Breast epithelium (tissue), 4 donors: ENCODE data around the gene HBB. TPM values are rescaled to one million over a fixed set of nuclear protein-coding genes. Genes with fewer than 3 reads are reported as not detected.

Source experiments
- DNase-seq, 2 donors: peaks; one replicate each; pipeline ENCODE4 v3.0.0-alpha.2; 2019; ENCODE audit warnings: low spot score in 2 of 2
- H3K27ac ChIP-seq, 2 donors: fragments of 200-600 bp; sonication (generic) in 1 of 2; one replicate each; pipeline ENCODE4 v1.5.1; 2016 to 2019; ENCODE audit warnings: mild to moderate bottlenecking in 1 of 2
- H3K27me3 ChIP-seq, 2 donors: fragments of 200-600 bp; sonication (generic) in 1 of 2; one replicate each; pipeline versions ENCODE4 v1.5.1 to v1.6.0; 2017 to 2019; ENCODE audit warnings: control low read depth in 1 of 2, mild to moderate bottlenecking in 1 of 2
- H3K36me3 ChIP-seq: fragments of 200-600 bp; one replicate; pipeline ENCODE4 v1.5.1; 2019
- H3K4me1 ChIP-seq, 2 donors: fragments of 200-600 bp; sonication (generic); one replicate each; pipeline ENCODE4 v1.5.1; 2016 to 2019; ENCODE audit warnings: control low read depth in 1 of 2
- H3K4me3 ChIP-seq, 3 donors: fragments of 200-600 bp; sonication (generic); 1 replicate in 2 of 3; 2 replicates in 1 of 3; pipeline ENCODE4 v1.5.1; 2016 to 2019; ENCODE audit warnings: mild to moderate bottlenecking in 3 of 3, moderate library complexity in 2 of 3
- H3K9me3 ChIP-seq, 2 donors: fragments of 200-600 bp; sonication (generic) in 1 of 2; one replicate each; pipeline ENCODE4 v1.5.1; 2016 to 2019; ENCODE audit warnings: control low read depth in 1 of 2
- POLR2A ChIP-seq: fragments of 450-650 bp; IDR thresholded peaks from one replicate; pipeline ENCODE4 v1.6.1; 2016; ENCODE audit warnings: antibody characterized with exemption, mild to moderate bottlenecking, moderate library complexity
- POLR2AphosphoS5 ChIP-seq, 3 donors: sonication (generic); formaldehyde crosslinking; IDR thresholded peaks; one replicate each; pipeline ENCODE4 v1.6.1; 2017; ENCODE audit warnings: antibody characterized with exemption in 3 of 3
- intact Hi-C: fragments of 100-400 bp; cut with DNase I; formaldehyde crosslinking; loops from one replicate; pipeline ENCODE4 v1.15.1; 2023; ENCODE audit warnings: low total_unique reads
- total RNA-seq, 3 donors: library from RNA; depleted of rRNA; stranded (reverse); fragments of >200 nt; gene quantifications; one replicate each; pipeline ENCODE4 v1.1.0, GENCODE V29; 2016
- TF ChIP-seq, protein P1 (sequence below), 3 donors: fragments of 450-650 bp; IDR thresholded peaks; one replicate each; pipeline ENCODE4 v1.5.1; 2016 to 2017; ENCODE audit warnings: antibody characterized with exemption in 3 of 3, mild to moderate bottlenecking in 3 of 3, moderate library complexity in 3 of 3

HBB gene
- total RNA-seq, 3 donors from 2014 or later = 71.8 to 334 (median 143) TPM

DNA sequence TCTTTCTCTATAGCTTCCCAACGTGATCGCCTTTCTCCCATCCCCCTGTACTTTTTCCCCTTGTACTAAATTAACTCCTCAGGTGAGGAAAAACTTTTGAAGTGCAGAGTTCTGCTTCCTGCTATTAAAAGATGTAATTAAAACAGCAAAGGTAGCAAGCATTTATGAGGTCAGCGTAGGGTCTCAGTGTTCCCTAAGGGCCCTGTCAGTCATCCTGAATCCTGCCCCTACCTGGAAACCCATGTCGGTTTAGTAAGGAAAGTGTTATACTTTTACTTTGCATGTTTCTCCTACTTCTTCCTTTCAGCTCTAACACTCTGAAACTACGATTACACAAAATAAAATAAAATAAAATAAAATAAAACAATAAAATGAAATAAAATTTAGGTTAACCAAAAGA lies 1.3 kb upstream of the HBB start:
- Histone ChIP-seq H3K36me3 (no peaks in the 10 kb centered on the region), H3K4me1 (no peaks in the 10 kb centered on the region), H3K4me3 (no peak overlapping the region), H3K9me3 (no peaks in the 10 kb centered on the region), H3K27ac (no peak overlapping the region), H3K27me3 (no peaks in the 10 kb centered on the region)
- intact Hi-C loops = no loop called here
- TF ChIP-seq POLR2AphosphoS5 (IDR thresholded peaks at IDR 0.05) = no peak
- TF ChIP-seq, protein P1, sequence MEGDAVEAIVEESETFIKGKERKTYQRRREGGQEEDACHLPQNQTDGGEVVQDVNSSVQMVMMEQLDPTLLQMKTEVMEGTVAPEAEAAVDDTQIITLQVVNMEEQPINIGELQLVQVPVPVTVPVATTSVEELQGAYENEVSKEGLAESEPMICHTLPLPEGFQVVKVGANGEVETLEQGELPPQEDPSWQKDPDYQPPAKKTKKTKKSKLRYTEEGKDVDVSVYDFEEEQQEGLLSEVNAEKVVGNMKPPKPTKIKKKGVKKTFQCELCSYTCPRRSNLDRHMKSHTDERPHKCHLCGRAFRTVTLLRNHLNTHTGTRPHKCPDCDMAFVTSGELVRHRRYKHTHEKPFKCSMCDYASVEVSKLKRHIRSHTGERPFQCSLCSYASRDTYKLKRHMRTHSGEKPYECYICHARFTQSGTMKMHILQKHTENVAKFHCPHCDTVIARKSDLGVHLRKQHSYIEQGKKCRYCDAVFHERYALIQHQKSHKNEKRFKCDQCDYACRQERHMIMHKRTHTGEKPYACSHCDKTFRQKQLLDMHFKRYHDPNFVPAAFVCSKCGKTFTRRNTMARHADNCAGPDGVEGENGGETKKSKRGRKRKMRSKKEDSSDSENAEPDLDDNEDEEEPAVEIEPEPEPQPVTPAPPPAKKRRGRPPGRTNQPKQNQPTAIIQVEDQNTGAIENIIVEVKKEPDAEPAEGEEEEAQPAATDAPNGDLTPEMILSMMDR (IDR thresholded peaks at IDR 0.05) = no peak
- TF ChIP-seq POLR2A = no peak
- no peak for DNase-seq

DNA sequence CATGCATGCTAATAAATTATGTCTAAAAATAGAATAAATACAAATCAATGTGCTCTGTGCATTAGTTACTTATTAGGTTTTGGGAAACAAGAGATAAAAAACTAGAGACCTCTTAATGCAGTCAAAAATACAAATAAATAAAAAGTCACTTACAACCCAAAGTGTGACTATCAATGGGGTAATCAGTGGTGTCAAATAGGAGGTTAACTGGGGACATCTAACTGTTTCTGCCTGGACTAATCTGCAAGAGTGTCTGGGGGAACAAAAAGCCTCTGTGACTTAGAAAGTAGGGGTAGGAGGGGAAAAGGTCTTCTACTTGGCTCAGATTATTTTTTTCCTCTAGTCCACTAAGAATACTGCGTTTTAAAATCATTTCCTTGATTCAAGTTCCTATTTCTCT lies 810 bp upstream of the HBB start:
- H3K4me1 ChIP-seq = no peaks in the 10 kb centered on the region
- TF ChIP-seq POLR2A (no peak), POLR2AphosphoS5 (IDR thresholded peaks at IDR 0.05) (no peak)
- TF ChIP-seq, protein P1 (IDR thresholded peaks at IDR 0.05) = no peak
- no peak overlapping the region for H3K27ac ChIP-seq
- no peaks in the 10 kb centered on the region for H3K27me3 ChIP-seq
- no peaks in the 10 kb centered on the region for H3K36me3 ChIP-seq
- H3K4me3 ChIP-seq = no peak overlapping the region
- no peaks in the 10 kb centered on the region for H3K9me3 ChIP-seq
- intact Hi-C loops = no loop called here
- no peak for DNase-seq

DNA sequence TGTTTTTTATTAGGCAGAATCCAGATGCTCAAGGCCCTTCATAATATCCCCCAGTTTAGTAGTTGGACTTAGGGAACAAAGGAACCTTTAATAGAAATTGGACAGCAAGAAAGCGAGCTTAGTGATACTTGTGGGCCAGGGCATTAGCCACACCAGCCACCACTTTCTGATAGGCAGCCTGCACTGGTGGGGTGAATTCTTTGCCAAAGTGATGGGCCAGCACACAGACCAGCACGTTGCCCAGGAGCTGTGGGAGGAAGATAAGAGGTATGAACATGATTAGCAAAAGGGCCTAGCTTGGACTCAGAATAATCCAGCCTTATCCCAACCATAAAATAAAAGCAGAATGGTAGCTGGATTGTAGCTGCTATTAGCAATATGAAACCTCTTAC lies 1.4 kb downstream of the HBB start:
- Histone ChIP-seq H3K27me3 (no peaks in the 10 kb centered on the region), H3K27ac (no peak overlapping the region), H3K4me3 (no peak overlapping the region), H3K9me3 (peaks cover 3 to 4% of the 10 kb centered on the region in 2 donors), H3K36me3 (no peaks in the 10 kb centered on the region), H3K4me1 (no peaks in the 10 kb centered on the region)
- no peak for DNase-seq
- intact Hi-C loops = no loop called here
- TF ChIP-seq, protein P1 (IDR thresholded peaks at IDR 0.05) = no peak
- TF ChIP-seq POLR2A (no peak), POLR2AphosphoS5 (IDR thresholded peaks at IDR 0.05) (no peak)

DNA sequence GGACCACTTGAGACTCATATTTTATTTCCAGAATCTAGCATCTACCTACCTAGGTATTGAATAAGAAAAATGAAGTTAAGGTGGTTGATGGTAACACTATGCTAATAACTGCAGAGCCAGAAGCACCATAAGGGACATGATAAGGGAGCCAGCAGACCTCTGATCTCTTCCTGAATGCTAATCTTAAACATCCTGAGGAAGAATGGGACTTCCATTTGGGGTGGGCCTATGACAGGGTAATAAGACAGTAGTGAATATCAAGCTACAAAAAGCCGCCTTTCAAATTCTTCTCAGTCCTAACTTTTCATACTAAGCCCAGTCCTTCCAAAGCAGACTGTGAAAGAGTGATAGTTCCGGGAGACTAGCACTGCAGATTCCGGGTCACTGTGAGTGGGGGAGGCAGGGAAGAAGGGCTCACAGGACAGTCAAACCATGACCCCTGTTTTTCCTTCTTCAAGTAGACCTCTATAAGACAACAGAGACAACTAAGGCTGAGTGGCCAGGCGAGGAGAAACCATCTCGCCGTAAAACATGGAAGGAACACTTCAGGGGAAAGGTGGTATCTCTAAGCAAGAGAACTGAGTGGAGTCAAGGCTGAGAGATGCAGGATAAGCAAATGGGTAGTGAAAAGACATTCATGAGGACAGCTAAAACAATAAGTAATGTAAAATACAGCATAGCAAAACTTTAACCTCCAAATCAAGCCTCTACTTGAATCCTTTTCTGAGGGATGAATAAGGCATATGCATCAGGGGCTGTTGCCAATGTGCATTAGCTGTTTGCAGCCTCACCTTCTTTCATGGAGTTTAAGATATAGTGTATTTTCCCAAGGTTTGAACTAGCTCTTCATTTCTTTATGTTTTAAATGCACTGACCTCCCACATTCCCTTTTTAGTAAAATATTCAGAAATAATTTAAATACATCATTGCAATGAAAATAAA lies 2.1 kb downstream of the HBB start:
- DNase-seq = no peak
- TF ChIP-seq, protein P1 (IDR thresholded peaks at IDR 0.05) = no peak
- Histone ChIP-seq H3K27ac (no peak overlapping the region), H3K4me1 (no peaks in the 10 kb centered on the region), H3K36me3 (no peaks in the 10 kb centered on the region), H3K27me3 (no peaks in the 10 kb centered on the region), H3K4me3 (no peak overlapping the region), H3K9me3 (peaks cover 3 to 4% of the 10 kb centered on the region in 2 donors)
- intact Hi-C loops = no loop called here

DNA sequence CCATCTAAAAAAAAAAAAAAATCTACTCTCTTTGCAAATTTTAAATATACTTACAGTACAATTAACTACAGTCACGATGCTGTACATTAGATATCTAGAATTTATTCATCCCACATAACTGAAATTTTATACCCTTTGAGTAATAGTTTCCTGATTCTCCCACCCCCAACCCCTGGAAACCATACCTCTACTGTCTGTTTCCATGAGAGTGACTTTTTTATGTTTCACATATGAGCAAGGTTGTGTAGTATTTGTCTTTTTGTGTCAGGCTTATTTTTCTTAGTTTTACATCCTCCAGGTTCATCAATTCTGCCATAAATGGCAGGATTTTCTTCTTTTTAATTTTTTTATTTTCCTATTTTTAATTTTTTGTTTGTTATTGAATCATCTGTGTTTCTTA lies 3.2 kb downstream of the HBB start:
- Histone ChIP-seq H3K36me3 (no peaks in the 10 kb centered on the region), H3K27me3 (no peaks in the 10 kb centered on the region), H3K9me3 (peaks cover 3 to 4% of the 10 kb centered on the region in 2 donors), H3K4me3 (no peak overlapping the region), H3K27ac (no peak overlapping the region), H3K4me1 (no peaks in the 10 kb centered on the region)
- TF ChIP-seq POLR2AphosphoS5 (IDR thresholded peaks at IDR 0.05) (no peak), POLR2A (no peak)
- TF ChIP-seq, protein P1 (IDR thresholded peaks at IDR 0.05) = no peak
- intact Hi-C loops = no loop called here
- no peak for DNase-seq
